CD14-positive monocyte (primary cell): Measurements from ENCODE around the gene GPR132. TPM values are rescaled to one million over a fixed set of nuclear protein-coding genes. Genes with fewer than 3 reads are reported as not detected.

Experiments
- DNase-seq, 3 donors: peaks; one replicate each; pipeline ENCODE4 v3.0.0-alpha.2; 2011 to 2022
- H2AFZ ChIP-seq: 2 replicates; pipeline ENCODE4 v1.6.0; 2012; ENCODE audit warnings: mild to moderate bottlenecking, low read depth, low read length, inconsistent platforms; ENCODE audit not compliant: insufficient read depth, poor library complexity, severe bottlenecking
- H3K27ac ChIP-seq, 2 donors: 1 replicate in 1 of 2; 2 replicates in 1 of 2; pipeline ENCODE4 v1.5.1; 2012 to 2013; ENCODE audit warnings: low read length in 2 of 2, control low read depth in 1 of 2, inconsistent platforms in 1 of 2, low read depth in 1 of 2, mild to moderate bottlenecking in 1 of 2
- H3K27me3 ChIP-seq, 2 donors: one replicate each; pipeline versions ENCODE4 v1.6.0 to v1.6.1; 2011 to 2013; ENCODE audit warnings: low read length in 2 of 2; ENCODE audit not compliant: control insufficient read depth in 2 of 2, insufficient read depth in 2 of 2
- H3K36me3 ChIP-seq, 2 donors: replicated peaks in 1 of 2; 1 replicate in 1 of 2; 2 replicates in 1 of 2; pipeline versions ENCODE4 v1.5.1 to v1.6.1; 2012 to 2013; ENCODE audit warnings: low read length in 2 of 2, control low read depth in 1 of 2, inconsistent platforms in 1 of 2, mild to moderate bottlenecking in 1 of 2; ENCODE audit not compliant: insufficient read depth in 2 of 2, control insufficient read depth in 1 of 2
- H3K4me1 ChIP-seq, 2 donors: 1 replicate in 1 of 2; 2 replicates in 1 of 2; pipeline versions ENCODE4 v1.5.1 to v1.6.1; 2012 to 2013; ENCODE audit warnings: low read length in 2 of 2, control low read depth in 1 of 2, inconsistent platforms in 1 of 2, mild to moderate bottlenecking in 1 of 2, moderate library complexity in 1 of 2; ENCODE audit not compliant: insufficient read depth in 2 of 2, control insufficient read depth in 1 of 2
- H3K4me2 ChIP-seq: replicated peaks from 2 replicates; pipeline ENCODE3; 2012; ENCODE audit warnings: low read length, moderate library complexity, mild to moderate bottlenecking; ENCODE audit not compliant: poor library complexity, severe bottlenecking; ENCODE audit errors: extremely low read depth
- H3K4me3 ChIP-seq, 3 experiments: fragments of 200-600 bp in 1 of 3; sonication (generic) in 1 of 3; replicated peaks in 1 of 3; 1 replicate in 2 of 3; 2 replicates in 1 of 3; pipeline ENCODE4 v1.5.1; 2011 to 2013; ENCODE audit warnings: low read length in 3 of 3, mild to moderate bottlenecking in 3 of 3, control low read depth in 2 of 3, low read depth in 2 of 3, inconsistent platforms in 1 of 3, moderate library complexity in 1 of 3
- H3K79me2 ChIP-seq: 2 replicates; pipeline ENCODE4 v1.6.0; 2012; ENCODE audit warnings: mild to moderate bottlenecking, control low read depth, inconsistent platforms, low read length, moderate library complexity; ENCODE audit not compliant: insufficient read depth
- H3K9ac ChIP-seq: 2 replicates; pipeline ENCODE4 v1.6.0; 2017; ENCODE audit warnings: low read length, mild to moderate bottlenecking; ENCODE audit not compliant: insufficient read depth, poor library complexity, severe bottlenecking
- H3K9me3 ChIP-seq, 2 donors: replicated peaks in 1 of 2; 1 replicate in 1 of 2; 2 replicates in 1 of 2; pipeline versions ENCODE4 v1.5.1 to v1.6.1; 2012 to 2013; ENCODE audit warnings: low read length in 2 of 2, control low read depth in 1 of 2; ENCODE audit not compliant: control insufficient read depth in 1 of 2, insufficient read depth in 1 of 2
- H4K20me1 ChIP-seq: 2 replicates; pipeline ENCODE4 v1.6.0; 2012; ENCODE audit warnings: mild to moderate bottlenecking, low read length, control low read depth, moderate library complexity; ENCODE audit not compliant: insufficient read depth
- H3K27ac Mint-ChIP-seq, 7 donors: one replicate each; pipeline ENCODE4 v1.8.0; 2020; ENCODE audit warnings: mild to moderate bottlenecking in 7 of 7, mixed read lengths in 7 of 7, moderate library complexity in 6 of 7, inconsistent platforms in 2 of 7
- H3K27me3 Mint-ChIP-seq, 3 donors: one replicate each; pipeline ENCODE4 v1.8.0; 2021 to 2022; ENCODE audit warnings: low read depth in 3 of 3, mild to moderate bottlenecking in 3 of 3, mixed read lengths in 3 of 3, moderate library complexity in 3 of 3, inconsistent platforms in 1 of 3
- H3K36me3 Mint-ChIP-seq, 2 donors: one replicate each; pipeline ENCODE4 v1.8.0; 2020; ENCODE audit warnings: mixed read lengths in 2 of 2, inconsistent platforms in 1 of 2, mild to moderate bottlenecking in 1 of 2
- H3K4me1 Mint-ChIP-seq: one replicate; pipeline ENCODE4 v1.8.0; 2020; ENCODE audit warnings: mild to moderate bottlenecking, mixed read lengths
- H3K4me3 Mint-ChIP-seq, 2 donors: one replicate each; pipeline ENCODE4 v1.8.0; 2020; ENCODE audit warnings: mild to moderate bottlenecking in 2 of 2, mixed read lengths in 2 of 2, moderate library complexity in 1 of 2
- H3K9me3 Mint-ChIP-seq, 7 donors: one replicate each; pipeline ENCODE4 v1.8.0; 2020 to 2022; ENCODE audit warnings: mixed read lengths in 7 of 7, mild to moderate bottlenecking in 6 of 7, moderate library complexity in 6 of 7, inconsistent platforms in 2 of 7
- CTCF ChIP-seq: fragments of 200-600 bp; IDR thresholded peaks from one replicate; pipeline ENCODE4 v1.8.0; 2022; ENCODE audit warnings: antibody characterized with exemption, mild to moderate bottlenecking
- WGBS: methylation state at CpG from one replicate; pipeline ENCODE4 v1.1.5; 2013; ENCODE audit warnings: missing lambda C conversion rate; ENCODE audit not compliant: insufficient coverage; 5-methylcytosine and 5-hydroxymethylcytosine counted together
- intact Hi-C, 2 donors: fragments of 100-400 bp; cut with micrococcal nuclease; formaldehyde crosslinking; loops; one replicate each; pipeline versions ENCODE4 v1.15.0 to v1.15.1; 2023
- polyA plus RNA-seq, 3 donors: library from polyadenylated mRNA; depleted of rRNA in 1 of 3; unstranded in 2 of 3; stranded (reverse) in 1 of 3; fragments of 300-500 nt in 2 of 3; fragments of >200 nt in 1 of 3; fragmentation: Illumina TruSeq in 2 of 3; gene quantifications; 1 replicate in 2 of 3; 2 replicates in 1 of 3; pipeline ENCODE4 v1.2.3, GENCODE V29; 2012 to 2021

GPR132 gene
- polyA plus RNA-seq, 3 donors = 6.3 to 19.0 (median 13.0) TPM

GRCh38 chr14:105045710-105046326 is 19.4 kb downstream of the GPR132 start:
- H3K4me3 Mint-ChIP-seq = peak overlapping the region in 1 of 2 donors; percentile 51
- peak; percentile 100 for TF ChIP-seq CTCF

DNA sequence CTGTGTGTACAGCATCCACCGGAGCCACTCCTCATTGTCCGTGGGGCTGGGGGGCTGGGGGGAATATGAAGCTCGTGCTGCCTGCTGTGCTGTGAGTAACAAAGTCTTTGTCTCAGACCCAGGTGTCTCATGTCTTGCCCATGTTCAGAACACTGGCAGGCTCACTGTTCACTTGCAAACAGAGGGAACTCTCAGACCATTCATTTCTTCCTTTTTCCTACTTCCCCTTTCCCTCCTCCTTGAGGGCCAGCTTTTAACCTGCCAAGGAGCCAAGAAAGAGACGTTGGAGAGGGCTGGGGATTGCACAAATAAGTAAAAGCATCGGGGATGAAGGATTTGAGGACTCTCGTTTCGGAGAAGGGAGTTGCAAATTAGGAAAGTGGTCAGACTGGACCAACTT is 21.6 kb downstream of the GPR132 start:
- H3K27ac Mint-ChIP-seq = peak overlapping the region in 5 of 7 donors; percentile 2 to 77 (median 54)
- intact Hi-C loops = no loop called here
- H3K4me3 ChIP-seq = no peak overlapping the region
- peaks cover 32 to 38% of the 10 kb centered on the region in 2 donors for H3K4me1 ChIP-seq
- H3K79me2 ChIP-seq = no peaks in the 10 kb centered on the region
- H3K27me3 Mint-ChIP-seq = peaks cover 1 to 6% (median 5%) of the 10 kb centered on the region in 3 donors
- no peak for TF ChIP-seq CTCF
- DNase-seq = peak in 2 of 3 donors; percentile 51 to 62
- H3K9me3 Mint-ChIP-seq = peaks cover 0 to 2% (median 0%) of the 10 kb centered on the region in 7 donors
- peaks cover 4 to 10% of the 10 kb centered on the region in 2 donors for H3K36me3 Mint-ChIP-seq
- no peak overlapping the region for H3K9ac ChIP-seq
- 41% methylated on average over 3 of the region's 7 CpGs for WGBS
- peaks cover 26% of the 10 kb centered on the region for H4K20me1 ChIP-seq
- H3K27me3 ChIP-seq = no peaks in the 10 kb centered on the region
- peaks cover 5 to 12% of the 10 kb centered on the region in 2 donors for H3K36me3 ChIP-seq
- no peak overlapping the region for H2AFZ ChIP-seq
- no peaks in the 10 kb centered on the region for H3K9me3 ChIP-seq
- H3K27ac ChIP-seq = peak overlapping the region in 1 of 2 donors; percentile 26
- H3K4me2 ChIP-seq = no peak overlapping the region
- H3K4me3 Mint-ChIP-seq = peak overlapping the region in 1 of 2 donors; percentile 56
- peaks cover 24% of the 10 kb centered on the region for H3K4me1 Mint-ChIP-seq

More at GRCh38 chr14:105045710-105046326, 19.4 kb downstream of the GPR132 start:
- peak; percentile 90 to 94 (median 91) for DNase-seq
- WGBS = 9% methylated on average over 36 of the region's 42 CpGs
- H3K27me3 ChIP-seq = no peaks in the 10 kb centered on the region
- Mint-ChIP-seq H3K9me3 (peaks cover 0 to 2% (median 0%) of the 10 kb centered on the region in 7 donors), H3K4me1 (peaks cover 24% of the 10 kb centered on the region), H3K27me3 (peaks cover 0 to 6% (median 2%) of the 10 kb centered on the region in 3 donors), H3K36me3 (peaks cover 21 to 32% of the 10 kb centered on the region in 2 donors), H3K27ac (peak overlapping the region in 5 of 7 donors; percentile 19 to 77 (median 25))
- peaks cover 25 to 34% of the 10 kb centered on the region in 2 donors for H3K36me3 ChIP-seq
- H4K20me1 ChIP-seq = peaks cover 47% of the 10 kb centered on the region
- H3K9me3 ChIP-seq = no peaks in the 10 kb centered on the region
- H3K4me2 ChIP-seq = peak overlapping the region; percentile 50
- H3K4me1 ChIP-seq = peaks cover 32 to 38% of the 10 kb centered on the region in 2 donors
- intact Hi-C loops = loop anchor here (1.0 to 5.0 kb wide), 4 partner anchors 26 to 70 kb away; no protein-coding TSS in a partner anchor
- peak overlapping the region in 1 of 3 experiments; percentile 14 for H3K4me3 ChIP-seq
- H3K27ac ChIP-seq = peak overlapping the region; percentile 21 to 38
- H2AFZ ChIP-seq = no peak overlapping the region
- no peak overlapping the region for H3K9ac ChIP-seq
- H3K79me2 ChIP-seq = peaks cover 13% of the 10 kb centered on the region
